IPS DF 4.7 (cell line): ENCODE results near the gene SUN1.
"Not testable (repeated sequence)": the region's sequence is repeated elsewhere in the genome, so short reads cannot be mapped to it uniquely, and the experiment has no call there.

Experiments
- DNase-seq: peaks from one replicate; pipeline ENCODE4 v3.0.0-alpha.2; 2013; ENCODE audit warnings: low spot score; ENCODE audit errors: extremely low read depth

The SUN1 gene

DNA sequence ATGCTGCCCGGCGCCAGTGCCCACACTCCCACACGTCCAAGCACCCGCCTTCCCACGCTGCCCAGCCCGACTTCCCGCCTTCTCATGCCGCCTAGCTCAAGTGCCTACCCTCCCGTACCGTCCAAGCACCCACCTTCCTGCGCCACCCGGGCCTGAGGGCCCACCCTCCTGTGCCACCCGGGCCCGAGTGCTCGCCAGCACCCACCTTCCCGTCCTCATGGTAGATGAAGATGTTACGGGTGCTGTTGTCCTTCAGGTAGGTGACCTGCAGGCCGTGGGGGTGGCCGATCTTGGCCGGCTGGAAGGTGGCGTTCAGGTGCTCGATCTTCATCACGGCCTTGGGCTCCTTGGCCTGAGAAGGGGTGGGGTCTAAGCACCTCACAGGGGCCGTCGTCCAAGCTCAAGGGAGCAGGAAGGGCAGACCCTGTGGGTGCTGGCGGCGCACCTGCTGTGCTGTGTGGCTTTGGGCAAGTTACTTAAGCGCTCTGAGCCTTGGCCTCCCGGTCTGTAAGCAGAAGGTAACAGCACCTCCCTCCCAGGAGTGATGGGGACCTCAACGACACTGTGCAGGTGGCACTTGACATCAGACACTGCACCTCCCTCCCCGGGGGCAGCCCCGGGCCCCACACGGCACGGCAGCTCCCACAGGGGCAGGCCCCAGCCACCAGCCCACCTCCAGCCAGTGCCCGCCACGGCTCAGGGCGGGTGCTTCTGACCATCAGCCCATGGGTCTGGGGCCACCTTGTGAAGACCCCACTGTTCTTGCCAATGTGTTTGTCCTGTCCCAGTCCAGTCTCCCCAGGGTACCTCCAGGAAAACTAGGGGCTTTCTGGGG lies 71.9 kb downstream of the SUN1 start:
- DNase-seq: no peak

DNA sequence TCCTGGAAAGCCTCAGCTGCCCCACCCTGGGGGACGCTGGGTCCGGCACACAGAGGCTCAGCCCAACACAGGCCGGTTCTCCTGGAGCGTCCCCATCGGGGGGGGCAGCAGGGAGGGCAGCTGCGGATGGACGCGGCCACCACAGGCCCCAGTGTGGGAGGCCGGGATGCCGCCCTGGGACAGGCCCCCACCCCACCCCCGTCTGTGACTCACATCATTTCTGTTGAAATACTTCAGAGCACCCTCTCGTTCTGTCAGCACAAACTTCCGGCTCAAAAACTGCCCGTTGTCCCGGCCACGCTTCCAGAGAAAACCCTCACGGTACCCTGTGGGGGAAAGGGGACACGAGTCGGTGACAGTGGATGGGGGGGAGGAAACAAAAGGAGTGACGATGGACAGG lies 72.6 kb downstream of the SUN1 start:
- DNase-seq: no peak

GRCh38 chr7:906776-907157 lies 74.5 kb downstream of the SUN1 start:
- no peak for DNase-seq

- no peak for DNase-seq
Observed at GRCh38 chr7:907158-907980, 75.1 kb downstream of the SUN1 start.

DNA sequence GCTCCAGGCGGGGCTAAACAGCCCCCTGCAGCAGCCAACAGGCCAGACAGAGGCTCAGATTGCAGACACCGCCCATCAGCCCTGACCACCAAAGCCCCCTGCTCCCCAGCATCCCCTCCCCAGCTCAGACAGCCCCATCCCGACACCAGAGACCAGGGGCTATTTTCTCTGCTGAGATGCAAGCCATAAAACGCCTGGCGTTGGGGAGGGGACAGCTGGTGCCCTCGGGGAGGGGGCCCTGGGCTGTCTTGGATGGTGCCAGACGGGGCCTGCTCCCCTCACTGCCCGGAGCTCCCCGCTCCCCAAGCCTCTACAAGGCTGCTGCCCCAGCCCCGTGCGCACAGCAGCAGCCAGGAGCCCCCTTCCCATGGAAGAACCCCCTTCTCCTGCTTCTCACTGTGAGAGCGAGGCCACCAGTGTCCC lies 75.9 kb downstream of the SUN1 start:
- no peak for DNase-seq

DNA sequence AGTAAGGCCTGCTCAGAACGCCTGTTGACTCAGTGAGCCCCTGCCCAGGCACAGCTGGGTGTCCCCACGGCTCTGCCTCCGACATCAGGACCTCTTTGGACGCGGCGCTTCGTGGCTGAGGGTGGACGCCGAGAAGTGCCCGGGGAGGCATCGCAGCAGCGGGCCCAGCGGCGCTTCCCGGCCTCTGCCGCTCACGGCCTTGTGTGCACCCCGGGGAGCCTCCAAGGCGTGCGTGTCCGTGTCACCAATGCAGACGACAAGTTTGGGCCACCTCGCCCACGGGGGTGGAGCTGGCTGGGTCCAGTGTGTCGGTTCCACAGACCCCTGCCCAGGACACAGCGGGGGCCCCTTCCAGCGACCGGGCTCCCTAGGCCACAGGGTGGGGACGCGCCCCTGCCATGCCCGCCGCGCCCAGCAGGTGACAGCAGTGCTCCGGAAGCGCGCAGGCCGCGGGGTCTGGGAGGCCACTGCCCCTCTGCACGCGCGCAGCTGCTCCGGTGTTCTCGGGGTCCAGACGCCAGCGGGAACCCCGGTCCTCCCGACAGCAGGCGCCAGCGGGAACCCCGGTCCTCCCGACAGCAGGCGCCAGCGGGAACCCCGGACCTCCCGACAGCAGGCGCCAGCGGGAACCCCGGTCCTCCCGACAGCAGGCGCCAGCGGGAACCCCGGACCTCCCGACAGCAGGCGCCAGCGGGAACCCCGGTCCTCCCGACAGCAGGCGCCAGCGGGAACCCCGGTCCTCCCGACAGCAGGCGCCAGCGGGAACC lies 76.5 kb downstream of the SUN1 start:
- not testable (repeated sequence) for DNase-seq

DNA sequence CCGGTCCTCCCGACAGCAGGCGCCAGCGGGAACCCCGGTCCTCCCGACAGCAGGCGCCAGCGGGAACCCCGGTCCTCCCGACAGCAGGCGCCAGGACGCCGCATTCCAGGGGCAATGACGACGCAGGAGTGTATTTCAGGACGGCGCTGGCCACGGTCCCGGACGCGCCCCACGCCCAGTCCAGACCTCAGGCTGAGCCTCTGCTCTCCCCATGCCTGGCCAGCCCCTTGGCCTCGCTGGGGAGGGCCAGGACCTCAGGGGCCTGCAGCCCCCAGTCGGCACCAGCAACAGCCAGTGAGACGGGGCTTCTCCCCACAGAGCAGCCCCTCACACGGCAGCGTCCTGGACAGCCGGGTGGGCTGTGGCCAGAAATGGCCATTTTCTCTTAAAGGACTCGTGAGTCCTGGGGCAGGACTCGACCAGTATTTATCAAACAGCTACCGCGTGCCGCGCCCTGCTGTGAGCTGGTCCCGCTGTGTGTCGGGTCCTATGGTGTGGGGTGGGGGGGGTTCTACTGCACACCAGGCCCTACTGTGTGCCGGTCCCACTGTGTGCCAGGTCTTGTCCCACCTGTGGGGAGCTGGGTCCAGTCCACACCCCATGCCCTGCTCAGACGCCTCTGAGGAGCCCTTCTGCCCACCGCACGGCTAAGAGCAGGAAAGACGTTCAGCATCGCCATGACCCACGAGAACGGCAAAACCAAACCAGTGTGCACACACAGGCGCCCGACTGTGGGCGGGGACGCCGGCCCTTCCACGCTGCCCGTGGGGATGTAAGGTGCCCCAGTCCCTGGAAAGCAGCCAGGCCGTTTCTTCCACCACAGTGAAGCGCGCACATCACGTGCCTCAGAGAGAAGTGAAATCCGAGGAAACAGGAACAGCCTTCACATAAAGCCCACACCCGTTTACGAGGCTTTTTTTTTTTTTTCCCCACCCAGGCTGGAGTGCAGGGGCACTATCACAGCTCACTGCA lies 77.4 kb downstream of the SUN1 start:
- DNase-seq: no peak

- no peak for DNase-seq
Observed at GRCh38 chr7:910441-910861, 78.2 kb downstream of the SUN1 start.

DNA sequence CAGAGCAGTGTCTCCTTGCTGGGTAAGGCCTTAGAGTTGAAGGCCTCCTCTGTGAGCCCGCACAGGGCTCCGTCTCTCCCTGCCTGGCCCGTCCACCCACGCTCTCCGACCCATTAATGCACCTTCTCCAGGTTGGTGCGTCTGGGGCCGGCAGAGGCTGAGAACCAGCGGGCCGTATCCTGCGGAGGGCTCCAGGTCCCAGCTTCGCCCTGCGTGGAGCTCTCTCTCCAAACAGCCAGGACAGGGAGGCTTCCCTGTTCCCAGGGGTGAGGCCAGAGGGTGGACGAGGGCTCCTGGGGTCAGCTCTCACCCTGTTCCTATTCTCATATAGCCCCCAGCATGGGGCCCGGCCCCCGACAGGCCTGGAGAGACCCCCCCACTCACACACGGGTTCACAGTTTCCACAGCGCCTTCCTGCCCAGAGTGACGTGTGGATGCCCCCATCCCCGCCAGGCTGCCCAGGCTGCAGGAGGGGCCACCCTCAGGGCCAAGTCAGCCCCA lies 78.7 kb downstream of the SUN1 start:
- DNase-seq: no peak

GRCh38 chr7:911791-912480 lies 79.7 kb downstream of the SUN1 start:
- DNase-seq: no peak

DNA sequence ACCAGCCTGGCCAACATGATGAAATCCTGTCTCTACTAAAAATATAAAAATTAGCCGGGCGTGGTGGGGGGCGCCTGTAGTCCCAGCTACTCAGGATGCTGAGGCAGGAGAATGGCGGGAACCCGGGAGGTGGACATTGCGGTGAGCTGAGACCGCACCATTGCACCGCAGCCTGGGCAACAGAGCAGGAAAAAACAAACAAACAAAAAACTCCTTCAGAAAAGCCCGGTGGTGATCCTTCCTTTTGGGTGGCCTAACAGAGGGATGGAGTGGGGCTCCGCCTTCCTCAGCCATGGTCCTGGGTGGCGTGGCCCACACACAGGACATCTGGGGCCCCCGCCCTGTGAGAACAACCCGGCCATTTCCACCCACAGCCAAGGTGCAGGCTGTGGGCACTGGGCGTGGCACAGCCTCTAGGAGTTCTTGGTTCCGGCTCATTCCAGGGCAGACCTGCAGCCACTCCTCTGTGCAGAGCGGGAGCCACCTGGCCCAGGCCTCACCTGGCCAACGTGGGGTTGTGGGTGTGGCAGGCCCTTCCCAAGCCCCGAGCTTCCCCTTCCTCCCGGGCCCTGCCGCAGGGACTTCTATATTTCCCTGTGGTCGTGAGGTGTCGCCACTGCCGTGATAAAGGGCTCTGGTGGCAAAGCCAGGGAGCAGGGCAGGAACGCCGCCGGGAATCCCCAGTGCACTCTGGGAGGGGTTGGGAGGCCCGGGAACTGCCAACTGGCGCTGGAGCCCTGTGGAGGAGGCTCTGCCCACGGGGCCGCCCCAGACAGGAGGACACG lies 81.7 kb downstream of the SUN1 start:
- DNase-seq: no peak

DNA sequence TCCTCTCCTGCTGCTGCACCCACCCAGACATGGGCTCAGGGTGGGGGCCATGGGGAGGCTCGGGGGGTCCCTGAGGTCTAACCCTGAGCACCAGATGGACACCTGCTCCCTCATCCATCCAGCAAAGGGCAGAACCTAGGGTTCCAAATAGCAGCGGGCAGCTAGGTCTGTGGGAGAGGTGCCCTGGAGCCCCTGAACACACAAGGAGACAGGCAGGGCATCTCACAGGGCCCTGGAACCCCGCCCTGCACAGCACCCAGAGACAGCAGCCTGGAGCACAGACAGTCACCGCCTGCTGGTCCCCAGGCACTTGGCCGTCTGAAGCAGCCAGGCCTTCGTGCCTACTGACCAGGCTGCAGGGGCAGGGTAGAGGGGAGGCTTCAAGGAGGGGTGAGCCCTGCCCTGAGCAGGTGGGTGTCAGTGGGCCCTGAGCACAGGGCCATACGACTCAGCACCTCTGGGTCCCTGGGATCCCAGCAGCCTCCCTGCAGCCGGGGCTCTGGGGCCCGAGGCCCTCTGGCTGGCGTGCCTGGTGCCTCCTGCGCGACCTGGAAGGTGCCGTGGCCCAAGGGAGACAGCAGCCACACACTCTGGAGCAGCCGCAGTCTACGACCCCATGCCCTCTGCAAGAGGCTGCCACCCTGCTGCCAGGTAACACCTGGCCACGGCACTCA lies 82.4 kb downstream of the SUN1 start:
- DNase-seq: no peak

DNA sequence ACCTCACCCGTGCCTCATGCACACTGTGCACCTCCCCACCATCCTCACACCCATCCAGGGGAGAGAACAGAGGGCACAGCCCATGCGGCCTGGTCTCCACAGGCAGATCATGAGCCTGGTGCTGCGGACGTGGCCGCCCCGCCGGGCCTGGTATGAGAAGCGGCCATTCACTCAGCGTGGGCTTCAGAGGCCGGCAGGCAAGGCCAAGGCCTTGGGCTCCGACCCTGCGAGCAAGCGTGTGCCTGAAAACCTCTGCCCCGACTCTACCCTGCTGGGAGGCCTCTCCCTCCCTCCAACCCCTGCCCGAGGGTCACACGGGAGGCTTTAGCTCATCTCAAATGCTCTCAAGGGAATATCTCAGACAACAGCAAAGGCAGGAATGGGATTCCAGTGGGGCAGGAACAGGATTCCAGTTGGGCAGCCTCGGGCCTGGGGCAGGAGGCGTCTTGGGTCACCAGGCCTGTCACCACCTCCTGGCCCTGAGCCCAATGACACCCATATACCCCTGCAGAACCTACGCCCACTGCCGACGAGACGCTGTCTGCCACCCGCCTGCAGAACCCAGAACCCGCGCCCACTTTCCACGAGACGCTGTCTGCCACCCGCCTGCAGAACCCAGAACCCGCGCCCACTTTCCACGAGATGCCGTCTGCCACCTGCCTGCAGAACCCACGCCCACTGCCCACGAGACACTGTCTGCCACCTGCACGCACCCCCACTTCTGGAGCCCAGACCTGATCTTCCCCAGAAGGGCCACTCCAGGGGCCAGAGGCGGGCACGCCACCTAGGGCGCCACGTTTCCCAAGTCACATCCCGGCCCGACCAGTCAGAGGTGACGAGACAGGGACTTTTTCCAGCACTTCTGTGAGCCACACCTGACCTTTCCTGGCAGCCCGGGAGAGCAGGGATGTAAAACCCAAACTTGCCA lies 83.3 kb downstream of the SUN1 start:
- DNase-seq: no peak

GRCh38 chr7:916291-916941 lies 84.1 kb downstream of the SUN1 start:
- DNase-seq: no peak

GRCh38 chr7:917255-918117 lies 85.2 kb downstream of the SUN1 start:
- DNase-seq: no peak

- DNase-seq: no peak
Observed at GRCh38 chr7:918118-918425, 85.8 kb downstream of the SUN1 start.
